ENCODE measurements around the gene TFF3.

The TFF3 gene

GRCh38 chr21:42290505-42290904 is 24.7 kb downstream of the TFF3 start:
- TF ChIP-seq CTCF (conservative IDR thresholded peaks at IDR 0.05) (no peak), ZFX (IDR thresholded peaks at IDR 0.05) (no peak)
- no peak overlapping the region for H3K27ac ChIP-seq

- no peak overlapping the region for H3K27ac ChIP-seq
- TF ChIP-seq ZFX (IDR thresholded peaks at IDR 0.05): no peak
- no peak for TF ChIP-seq CTCF (conservative IDR thresholded peaks at IDR 0.05)
These were observed 25.3 kb downstream of the TFF3 start for GRCh38 chr21:42289926-42290325.

GRCh38 chr21:42288962-42289361 is 26.2 kb downstream of the TFF3 start:
- no peak overlapping the region for H3K27ac ChIP-seq
- TF ChIP-seq CTCF (conservative IDR thresholded peaks at IDR 0.05) (no peak), ZFX (IDR thresholded peaks at IDR 0.05) (no peak)

- H3K27ac ChIP-seq: no peak overlapping the region
These were observed 27.8 kb downstream of the TFF3 start for GRCh38 chr21:42287193-42288083.

GRCh38 chr21:42286416-42286815 is 28.8 kb downstream of the TFF3 start:
- H3K27ac ChIP-seq: no peak overlapping the region
- no peak for TF ChIP-seq CTCF (conservative IDR thresholded peaks at IDR 0.05)
- TF ChIP-seq ZFX (IDR thresholded peaks at IDR 0.05): no peak

More at GRCh38 chr21:42287193-42288083, 27.8 kb downstream of the TFF3 start:
- TF ChIP-seq CTCF (conservative IDR thresholded peaks at IDR 0.05): no peak
- TF ChIP-seq ZFX (IDR thresholded peaks at IDR 0.05): no peak

GRCh38 chr21:42285569-42286245 is 29.5 kb downstream of the TFF3 start:
- no peak for TF ChIP-seq CTCF (conservative IDR thresholded peaks at IDR 0.05)
- no peak for TF ChIP-seq ZFX (IDR thresholded peaks at IDR 0.05)
- H3K27ac ChIP-seq: no peak overlapping the region

GRCh38 chr21:42282715-42283114 is 32.5 kb downstream of the TFF3 start:
- H3K27ac ChIP-seq: no peak overlapping the region
- TF ChIP-seq ZFX (IDR thresholded peaks at IDR 0.05) (no peak), CTCF (conservative IDR thresholded peaks at IDR 0.05) (no peak)

Data from C4-2B (cell line).